ENCODE results near the gene SMIM33.

DNA sequence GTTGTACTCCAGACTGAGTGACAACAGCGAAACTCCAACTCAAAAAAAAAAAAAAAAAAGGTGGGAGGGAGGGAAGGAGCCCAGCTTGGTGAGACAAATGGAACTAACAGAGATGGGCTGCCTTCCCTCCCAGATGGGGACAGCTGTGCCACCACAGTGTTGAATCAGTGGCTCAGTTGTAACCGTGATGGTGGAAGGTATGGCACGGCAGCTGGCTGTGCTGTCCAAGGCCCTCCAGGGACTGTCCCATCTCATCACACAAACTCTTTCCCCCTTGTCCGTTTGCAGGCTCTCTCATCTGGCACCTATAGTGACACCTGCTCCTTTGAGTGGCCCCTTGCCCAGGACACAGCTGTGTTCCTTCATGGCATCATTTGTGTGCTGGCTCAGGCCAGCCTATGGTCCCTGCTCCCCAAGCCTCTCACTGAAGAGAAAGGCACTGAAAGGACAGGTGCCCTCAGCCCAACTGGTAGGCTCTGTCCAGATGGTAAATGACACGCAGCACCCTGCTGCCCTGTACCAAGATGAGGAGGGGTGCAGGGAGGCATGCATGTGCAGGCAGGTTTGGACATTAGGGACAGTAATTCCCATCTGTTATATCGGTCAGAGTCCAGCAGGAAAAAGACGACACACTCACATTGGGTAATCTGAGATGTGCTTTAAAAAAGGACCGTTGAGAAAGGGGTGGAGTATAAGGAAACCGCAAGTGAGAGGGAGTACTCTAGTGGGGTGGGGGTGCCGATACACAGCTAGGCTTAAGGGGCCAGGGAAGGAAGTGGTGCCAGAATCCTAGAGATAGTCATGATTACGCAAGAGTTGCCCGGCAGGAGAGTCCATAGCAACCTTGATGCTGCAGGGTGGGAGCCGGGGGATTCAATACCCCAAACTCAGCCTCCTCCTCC is 4.3 kb downstream of the SMIM33 start:
- TF ChIP-seq, protein P1, sequence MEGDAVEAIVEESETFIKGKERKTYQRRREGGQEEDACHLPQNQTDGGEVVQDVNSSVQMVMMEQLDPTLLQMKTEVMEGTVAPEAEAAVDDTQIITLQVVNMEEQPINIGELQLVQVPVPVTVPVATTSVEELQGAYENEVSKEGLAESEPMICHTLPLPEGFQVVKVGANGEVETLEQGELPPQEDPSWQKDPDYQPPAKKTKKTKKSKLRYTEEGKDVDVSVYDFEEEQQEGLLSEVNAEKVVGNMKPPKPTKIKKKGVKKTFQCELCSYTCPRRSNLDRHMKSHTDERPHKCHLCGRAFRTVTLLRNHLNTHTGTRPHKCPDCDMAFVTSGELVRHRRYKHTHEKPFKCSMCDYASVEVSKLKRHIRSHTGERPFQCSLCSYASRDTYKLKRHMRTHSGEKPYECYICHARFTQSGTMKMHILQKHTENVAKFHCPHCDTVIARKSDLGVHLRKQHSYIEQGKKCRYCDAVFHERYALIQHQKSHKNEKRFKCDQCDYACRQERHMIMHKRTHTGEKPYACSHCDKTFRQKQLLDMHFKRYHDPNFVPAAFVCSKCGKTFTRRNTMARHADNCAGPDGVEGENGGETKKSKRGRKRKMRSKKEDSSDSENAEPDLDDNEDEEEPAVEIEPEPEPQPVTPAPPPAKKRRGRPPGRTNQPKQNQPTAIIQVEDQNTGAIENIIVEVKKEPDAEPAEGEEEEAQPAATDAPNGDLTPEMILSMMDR (conservative IDR thresholded peaks at IDR 0.05), result no peak
- TF ChIP-seq EZH2 (IDR thresholded peaks at IDR 0.05; ENCODE audit: low read depth), result no peak
